CD4-positive, alpha-beta T cell (primary cell): ENCODE data around the gene KCNMA1. TPM values are rescaled to one million over a fixed set of nuclear protein-coding genes. Genes with fewer than 3 reads are reported as not detected.

Experiments used
- ATAC-seq: fragments of 200-7000 bp; cut with Tn5 transposase; one replicate; pipeline ENCODE4 v1.10.0; 2022; ENCODE audit warnings: mild to moderate bottlenecking; ENCODE audit not compliant: poor library complexity
- CTCF ChIA-PET: fragments of 350-600 bp; sonication (Branson Sonifier 250); formaldehyde crosslinking; loops from one replicate; lab custom pipeline; 2021; ENCODE audit warnings: antibody characterized with exemption, inconsistent platforms; lab: Charles Lee
- POLR2A ChIA-PET: fragments of 350-600 bp; sonication (Branson Sonifier 250); formaldehyde crosslinking; loops from one replicate; lab custom pipeline; 2021; ENCODE audit warnings: antibody characterized with exemption, inconsistent platforms; lab: Charles Lee
- DNase-seq, 14 experiments: peaks; one replicate each; pipeline ENCODE4 v3.0.0-alpha.2; 2013 to 2020; ENCODE audit warnings: mixed read lengths in 2 of 14
- H3K27ac ChIP-seq, 2 donors: one replicate each; pipeline versions ENCODE4 v1.5.1 to v1.7.0; 2013; ENCODE audit warnings: low read length in 2 of 2, low read depth in 1 of 2, mild to moderate bottlenecking in 1 of 2
- H3K27me3 ChIP-seq, 2 experiments: 1 replicate in 1 of 2; 2 replicates in 1 of 2; pipeline versions ENCODE4 v1.6.1 to v1.7.0; 2013; ENCODE audit warnings: low read length in 2 of 2, control low read depth in 1 of 2, mild to moderate bottlenecking in 1 of 2, moderate library complexity in 1 of 2; ENCODE audit not compliant: insufficient read depth in 2 of 2, control insufficient read depth in 1 of 2
- H3K36me3 ChIP-seq: one replicate; pipeline ENCODE4 v1.6.1; 2013; ENCODE audit warnings: low read length, control low read depth; ENCODE audit not compliant: insufficient read depth
- H3K4me1 ChIP-seq: one replicate; pipeline ENCODE4 v1.6.1; 2013; ENCODE audit warnings: low read length, control low read depth; ENCODE audit not compliant: insufficient read depth
- H3K4me3 ChIP-seq: one replicate; pipeline ENCODE4 v1.5.1; 2013; ENCODE audit warnings: mild to moderate bottlenecking, low read length, moderate library complexity
- H3K9me3 ChIP-seq, 2 experiments: 1 replicate in 1 of 2; 2 replicates in 1 of 2; pipeline versions ENCODE4 v1.6.1 to v1.7.0; 2013; ENCODE audit warnings: low read length in 2 of 2, mild to moderate bottlenecking in 2 of 2, control low read depth in 1 of 2, moderate library complexity in 1 of 2; ENCODE audit not compliant: control insufficient read depth in 1 of 2, insufficient read depth in 1 of 2
- H3K27ac Mint-ChIP-seq: one replicate; pipeline ENCODE4 v1.8.0; 2020; ENCODE audit warnings: mixed read lengths
- H3K27me3 Mint-ChIP-seq: one replicate; pipeline ENCODE4 v1.8.0; 2021; ENCODE audit warnings: mixed read lengths
- H3K36me3 Mint-ChIP-seq: one replicate; pipeline ENCODE4 v1.8.0; 2021; ENCODE audit warnings: low read depth, mixed read lengths
- H3K4me1 Mint-ChIP-seq: one replicate; pipeline ENCODE4 v1.8.0; 2021; ENCODE audit warnings: low read depth, mixed read lengths
- H3K4me3 Mint-ChIP-seq: one replicate; pipeline ENCODE4 v1.8.0; 2020; ENCODE audit warnings: mild to moderate bottlenecking, mixed read lengths
- H3K9me3 Mint-ChIP-seq: one replicate; pipeline ENCODE4 v1.8.0; 2020; ENCODE audit warnings: mixed read lengths
- CTCF ChIP-seq: fragments of 200-600 bp; IDR thresholded peaks from one replicate; pipeline ENCODE4 v1.8.0; 2022; ENCODE audit warnings: antibody characterized with exemption, mild to moderate bottlenecking
- intact Hi-C, 2 experiments: fragments of 100-400 bp; cut with DNase I in 1 of 2; cut with micrococcal nuclease in 1 of 2; formaldehyde crosslinking; loops; one replicate each; pipeline versions ENCODE4 v1.15.1 to v1.9.0; 2023 to 2025; cut with DNase I, micrococcal nuclease
- total RNA-seq, 174 experiments: library from RNA in 2 of 174; stranded (reverse) in 2 of 174; gene quantifications; one replicate each; pipeline ENCODE4 v1.2.3 and lab custom pipeline; 2021 to 2026

Gene KCNMA1
- total RNA-seq, 2 experiments from 2014 or later, result not detected

- Mint-ChIP-seq H3K36me3 (no peaks in the 10 kb centered on the region), H3K27me3 (peaks cover 5% of the 10 kb centered on the region), H3K4me3 (no peak overlapping the region), H3K4me1 (no peaks in the 10 kb centered on the region), H3K27ac (no peak overlapping the region), H3K9me3 (no peaks in the 10 kb centered on the region)
- CTCF ChIA-PET, result no interaction called here
- Histone ChIP-seq H3K27ac (no peak overlapping the region), H3K4me1 (no peaks in the 10 kb centered on the region), H3K36me3 (no peaks in the 10 kb centered on the region), H3K27me3 (no peaks in the 10 kb centered on the region), H3K9me3 (peaks cover 0 to 5% of the 10 kb centered on the region in 2 experiments), H3K4me3 (no peak overlapping the region)
- no peak for TF ChIP-seq CTCF
- intact Hi-C loops, result no loop called here
- POLR2A ChIA-PET, result no interaction called here
- ATAC-seq, result no peak
- DNase-seq, result no peak
Measured at GRCh38 chr10:76874176-76874575, 763.4 kb downstream of the KCNMA1 start.

GRCh38 chr10:76871697-76872295 lies 765.8 kb downstream of the KCNMA1 start:
- Mint-ChIP-seq H3K4me1 (no peaks in the 10 kb centered on the region), H3K36me3 (no peaks in the 10 kb centered on the region), H3K27ac (no peak overlapping the region), H3K9me3 (no peaks in the 10 kb centered on the region), H3K27me3 (peaks cover 5% of the 10 kb centered on the region), H3K4me3 (no peak overlapping the region)
- POLR2A ChIA-PET, result no interaction called here
- CTCF ChIA-PET, result no interaction called here
- Histone ChIP-seq H3K9me3 (peaks cover 0 to 8% of the 10 kb centered on the region in 2 experiments), H3K36me3 (no peaks in the 10 kb centered on the region), H3K27me3 (no peaks in the 10 kb centered on the region), H3K27ac (no peak overlapping the region), H3K4me3 (no peak overlapping the region), H3K4me1 (no peaks in the 10 kb centered on the region)
- DNase-seq (no peak), ATAC-seq (no peak)
- no peak for TF ChIP-seq CTCF
- intact Hi-C loops, result no loop called here

- ATAC-seq (no peak), DNase-seq (no peak)
- Histone ChIP-seq H3K36me3 (no peaks in the 10 kb centered on the region), H3K9me3 (peaks cover 0 to 8% of the 10 kb centered on the region in 2 experiments), H3K27me3 (no peaks in the 10 kb centered on the region), H3K27ac (no peak overlapping the region), H3K4me1 (no peaks in the 10 kb centered on the region), H3K4me3 (no peak overlapping the region)
- TF ChIP-seq CTCF, result no peak
- intact Hi-C loops, result no loop called here
- H3K27me3 Mint-ChIP-seq, result peaks cover 5% of the 10 kb centered on the region
- H3K9me3 Mint-ChIP-seq, result no peaks in the 10 kb centered on the region
- CTCF ChIA-PET, result no interaction called here
- no peaks in the 10 kb centered on the region for H3K36me3 Mint-ChIP-seq
- H3K4me3 Mint-ChIP-seq, result no peak overlapping the region
- no peaks in the 10 kb centered on the region for H3K4me1 Mint-ChIP-seq
- no peak overlapping the region for H3K27ac Mint-ChIP-seq
- POLR2A ChIA-PET, result no interaction called here
Measured at GRCh38 chr10:76869931-76870330, 767.7 kb downstream of the KCNMA1 start.
